KMS-11 (cell line): ENCODE data around the gene CTAG1A.

Source experiments
- H2AFZ ChIP-seq: fragments of 200-600 bp; sonication (generic); 2 replicates; pipeline ENCODE4 v1.6.1; 2016; ENCODE audit warnings: antibody characterized with exemption, mixed run types, low read depth
- H3K27ac ChIP-seq: fragments of 200-600 bp; sonication (generic); 2 replicates; pipeline ENCODE4 v1.6.1; 2016; ENCODE audit warnings: mild to moderate bottlenecking, mixed run types
- H3K27me3 ChIP-seq: fragments of 200-600 bp; sonication (generic); 2 replicates; pipeline ENCODE4 v1.6.1; 2017; ENCODE audit warnings: mild to moderate bottlenecking, low read depth, mixed run types, moderate library complexity; ENCODE audit not compliant: insufficient read depth
- H3K36me3 ChIP-seq: fragments of 200-600 bp; sonication (generic); 2 replicates; pipeline ENCODE4 v1.6.1; 2017; ENCODE audit warnings: mild to moderate bottlenecking, mixed run types; ENCODE audit not compliant: insufficient read depth
- H3K4me1 ChIP-seq: fragments of 200-600 bp; sonication (generic); 2 replicates; pipeline ENCODE4 v1.6.1; 2016; ENCODE audit warnings: mild to moderate bottlenecking, low read depth, mixed run types; ENCODE audit not compliant: poor library complexity, severe bottlenecking
- H3K4me2 ChIP-seq: fragments of 200-600 bp; sonication (generic); 2 replicates; pipeline ENCODE4 v1.7.0; 2016; ENCODE audit warnings: mild to moderate bottlenecking, mixed run types
- H3K4me3 ChIP-seq: fragments of 200-600 bp; sonication (generic); IDR thresholded peaks from 2 replicates; pipeline ENCODE4 v1.6.1; 2017; ENCODE audit warnings: low read depth, low read length, mixed read lengths; ENCODE audit not compliant: insufficient read depth
- H3K79me2 ChIP-seq: fragments of 200-600 bp; sonication (generic); 2 replicates; pipeline ENCODE4 v1.6.1; 2016; ENCODE audit warnings: low read depth, mixed run types; ENCODE audit not compliant: insufficient read depth
- H3K9ac ChIP-seq: fragments of 200-600 bp; sonication (generic); 2 replicates; pipeline ENCODE4 v1.6.1; 2016; ENCODE audit warnings: mild to moderate bottlenecking, mixed run types
- H4K20me1 ChIP-seq: fragments of 200-600 bp; sonication (generic); 2 replicates; pipeline ENCODE4 v1.6.1; 2016; ENCODE audit warnings: mild to moderate bottlenecking, mixed run types; ENCODE audit not compliant: insufficient read depth
- TF ChIP-seq, protein P1 (sequence below): fragments of 200-600 bp; sonication (generic); conservative IDR thresholded peaks from 2 replicates; pipeline ENCODE4 v1.6.1; 2017; ENCODE audit warnings: low read depth, mild to moderate bottlenecking, antibody characterized with exemption, low read length, moderate library complexity, mixed read lengths

The CTAG1A gene

DNA sequence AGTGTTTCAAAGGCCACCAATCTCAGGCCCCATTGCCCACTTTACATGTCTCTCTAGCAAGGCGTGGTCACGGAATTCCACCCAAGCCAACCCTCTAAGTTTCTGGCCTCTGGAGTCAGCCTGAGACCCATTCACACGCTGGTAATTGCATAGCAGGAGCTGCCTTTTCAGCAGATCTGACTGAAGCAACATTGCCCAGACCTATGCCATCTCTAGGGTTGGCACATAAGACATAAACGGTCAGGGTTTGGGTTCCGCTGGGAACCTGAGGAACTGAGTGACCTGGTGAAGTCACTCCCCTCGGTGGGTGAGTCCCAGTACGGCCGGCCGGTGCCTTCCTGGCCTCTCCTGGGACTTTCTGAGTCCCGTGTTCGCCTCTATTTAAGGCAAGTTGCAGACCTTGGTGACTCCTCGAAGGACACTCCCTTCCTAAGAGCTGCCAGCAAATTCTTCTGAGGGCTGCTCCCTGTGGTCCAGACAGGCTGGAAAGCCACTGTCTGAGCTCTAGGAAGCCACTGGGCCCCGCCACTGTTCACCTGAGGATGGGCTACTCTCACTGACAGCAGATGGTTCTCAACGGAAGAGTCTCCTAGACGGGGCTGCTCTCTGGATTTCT lies 15.9 kb downstream of the CTAG1A start:
- H2AFZ ChIP-seq, result no peak overlapping the region
- no peak overlapping the region for H3K9ac ChIP-seq
- TF ChIP-seq, protein P1, sequence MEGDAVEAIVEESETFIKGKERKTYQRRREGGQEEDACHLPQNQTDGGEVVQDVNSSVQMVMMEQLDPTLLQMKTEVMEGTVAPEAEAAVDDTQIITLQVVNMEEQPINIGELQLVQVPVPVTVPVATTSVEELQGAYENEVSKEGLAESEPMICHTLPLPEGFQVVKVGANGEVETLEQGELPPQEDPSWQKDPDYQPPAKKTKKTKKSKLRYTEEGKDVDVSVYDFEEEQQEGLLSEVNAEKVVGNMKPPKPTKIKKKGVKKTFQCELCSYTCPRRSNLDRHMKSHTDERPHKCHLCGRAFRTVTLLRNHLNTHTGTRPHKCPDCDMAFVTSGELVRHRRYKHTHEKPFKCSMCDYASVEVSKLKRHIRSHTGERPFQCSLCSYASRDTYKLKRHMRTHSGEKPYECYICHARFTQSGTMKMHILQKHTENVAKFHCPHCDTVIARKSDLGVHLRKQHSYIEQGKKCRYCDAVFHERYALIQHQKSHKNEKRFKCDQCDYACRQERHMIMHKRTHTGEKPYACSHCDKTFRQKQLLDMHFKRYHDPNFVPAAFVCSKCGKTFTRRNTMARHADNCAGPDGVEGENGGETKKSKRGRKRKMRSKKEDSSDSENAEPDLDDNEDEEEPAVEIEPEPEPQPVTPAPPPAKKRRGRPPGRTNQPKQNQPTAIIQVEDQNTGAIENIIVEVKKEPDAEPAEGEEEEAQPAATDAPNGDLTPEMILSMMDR, result no peak
- H3K4me1 ChIP-seq, result no peaks in the 10 kb centered on the region
- no peaks in the 10 kb centered on the region for H4K20me1 ChIP-seq
- no peaks in the 10 kb centered on the region for H3K27me3 ChIP-seq
- H3K27ac ChIP-seq, result no peak overlapping the region
- no peaks in the 10 kb centered on the region for H3K36me3 ChIP-seq
- H3K4me3 ChIP-seq, result no peak overlapping the region
- H3K4me2 ChIP-seq, result no peak overlapping the region
- H3K79me2 ChIP-seq, result no peaks in the 10 kb centered on the region

DNA sequence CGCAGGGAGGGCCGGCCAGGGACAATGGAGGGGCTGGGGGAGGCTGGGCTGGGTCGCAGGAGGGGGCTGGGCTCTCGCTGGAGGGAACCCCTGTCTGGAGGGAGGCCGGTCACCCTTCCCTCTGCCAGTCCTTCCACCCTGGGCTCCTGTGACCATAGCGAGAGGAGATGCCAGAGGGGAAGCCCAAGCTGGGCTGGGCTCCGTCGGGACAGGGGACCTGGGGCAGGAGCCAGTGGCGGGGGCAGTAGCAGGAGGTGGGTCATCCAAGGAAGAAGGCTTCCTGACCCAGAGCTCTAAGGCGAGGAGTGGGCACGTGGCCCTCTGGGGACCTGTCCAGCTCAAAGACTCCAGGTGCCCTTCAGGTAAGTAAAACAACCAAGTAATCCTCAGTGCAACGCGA lies 17.3 kb downstream of the CTAG1A start:
- Histone ChIP-seq H3K27me3 (no peaks in the 10 kb centered on the region), H2AFZ (no peak overlapping the region), H3K27ac (no peak overlapping the region), H3K9ac (no peak overlapping the region), H3K4me3 (no peak overlapping the region), H3K4me2 (no peak overlapping the region), H3K79me2 (no peaks in the 10 kb centered on the region), H3K4me1 (no peaks in the 10 kb centered on the region), H4K20me1 (no peaks in the 10 kb centered on the region), H3K36me3 (no peaks in the 10 kb centered on the region)
- TF ChIP-seq, protein P1, result no peak

DNA sequence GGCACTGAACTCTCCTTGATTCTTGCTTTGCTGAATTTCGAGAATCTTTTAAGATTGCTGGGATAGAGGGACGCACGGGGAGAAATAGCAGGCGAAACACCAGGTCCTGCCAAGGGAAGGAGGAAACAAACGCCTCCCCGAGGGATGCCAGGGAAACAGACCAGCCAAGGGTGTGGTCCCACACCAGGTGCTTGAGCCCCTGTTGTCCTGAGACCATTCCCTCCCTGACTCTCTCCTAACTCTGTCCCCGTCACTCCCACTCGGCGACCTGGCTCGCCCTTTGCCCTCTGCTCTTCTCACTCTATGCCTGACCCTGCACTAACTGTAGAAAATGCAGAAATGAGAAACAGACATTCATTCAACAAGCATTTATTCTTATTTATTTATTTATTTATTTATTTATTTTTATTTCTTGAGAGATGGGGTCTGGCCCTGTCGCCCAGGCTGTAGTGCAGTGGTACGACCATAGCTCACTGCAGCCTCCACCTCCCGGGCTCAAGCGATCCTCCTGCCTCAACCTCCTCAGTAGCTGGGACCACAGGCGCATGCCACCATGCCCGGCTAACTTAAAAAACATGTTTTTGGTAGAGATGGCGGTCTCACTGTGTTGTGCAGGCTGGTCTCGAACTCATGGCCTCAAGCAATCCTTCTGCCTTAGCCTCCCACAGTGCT lies 18.0 kb downstream of the CTAG1A start:
- no peak overlapping the region for H3K4me3 ChIP-seq
- H4K20me1 ChIP-seq, result no peaks in the 10 kb centered on the region
- H3K9ac ChIP-seq, result no peak overlapping the region
- H3K27me3 ChIP-seq, result no peaks in the 10 kb centered on the region
- no peaks in the 10 kb centered on the region for H3K36me3 ChIP-seq
- TF ChIP-seq, protein P1, result no peak
- H3K4me2 ChIP-seq, result no peak overlapping the region
- no peak overlapping the region for H2AFZ ChIP-seq
- H3K27ac ChIP-seq, result no peak overlapping the region
- no peaks in the 10 kb centered on the region for H3K4me1 ChIP-seq
- H3K79me2 ChIP-seq, result no peaks in the 10 kb centered on the region

DNA sequence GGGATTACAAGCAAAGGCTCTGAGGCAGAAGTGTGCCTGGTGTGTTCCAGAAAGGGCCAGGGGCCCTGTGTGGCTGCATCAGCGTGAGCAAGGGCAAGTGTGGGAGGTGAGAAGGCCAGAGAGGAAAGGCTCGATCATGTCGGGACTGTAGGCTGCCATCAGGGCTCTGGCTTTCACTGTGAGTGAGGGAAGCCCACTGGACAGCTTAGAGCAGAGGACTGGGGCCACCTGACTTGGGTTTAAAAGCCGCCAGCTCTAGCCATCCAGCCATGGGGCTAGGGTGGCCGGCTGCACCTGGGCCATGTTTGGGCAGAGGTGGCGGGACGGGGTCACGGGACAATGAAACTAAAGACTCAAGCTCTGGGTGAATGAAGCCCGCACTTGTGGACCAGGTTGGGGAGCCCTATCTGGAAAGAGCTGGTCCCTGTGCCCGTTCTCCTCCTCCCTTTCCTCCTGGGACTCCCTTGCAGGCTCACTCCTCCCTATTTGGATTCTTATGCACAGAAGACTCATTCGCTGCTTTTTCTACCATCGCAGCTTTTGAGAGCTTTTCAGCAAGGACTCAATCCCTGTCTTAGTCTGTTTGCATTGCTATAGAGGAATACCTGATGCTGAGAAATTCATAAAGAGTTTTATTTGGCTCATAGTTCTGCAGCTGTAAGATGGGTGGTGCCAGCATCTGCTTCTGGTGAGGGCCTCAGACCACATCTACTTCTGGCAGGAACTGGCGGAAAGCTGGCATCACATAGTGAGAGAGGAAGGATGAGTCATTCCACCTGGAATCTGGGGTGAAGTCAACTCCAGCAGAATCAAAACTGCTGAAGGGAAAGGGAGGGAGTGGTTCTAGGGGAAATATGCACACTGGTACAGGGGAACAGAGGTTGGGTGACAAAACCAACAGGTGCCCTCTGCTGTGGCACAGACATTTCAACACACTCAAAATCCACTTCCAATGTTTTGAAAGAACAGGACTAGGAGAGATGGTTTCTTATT lies 18.8 kb downstream of the CTAG1A start:
- Histone ChIP-seq H4K20me1 (no peaks in the 10 kb centered on the region), H3K9ac (no peak overlapping the region), H2AFZ (no peak overlapping the region), H3K4me1 (no peaks in the 10 kb centered on the region), H3K4me3 (no peak overlapping the region), H3K27me3 (no peaks in the 10 kb centered on the region), H3K79me2 (no peaks in the 10 kb centered on the region), H3K36me3 (no peaks in the 10 kb centered on the region), H3K4me2 (no peak overlapping the region), H3K27ac (no peak overlapping the region)
- TF ChIP-seq, protein P1, result no peak
